K562 (cell line): ENCODE results near the gene JUND. TPM values are rescaled to one million over a fixed set of nuclear protein-coding genes. Genes with fewer than 3 reads are reported as not detected.

Source experiments
- ADNP ChIP-seq: fragments of 200-800 bp; sonication (Bioruptor generic); IDR thresholded peaks from 2 replicates; pipeline ENCODE4 v1.6.1; 2016; ENCODE audit warnings: missing genetic modification characterization, missing compliant biosample characterization
- BRF2 ChIP-seq: IDR thresholded peaks from 3 replicates; pipeline ENCODE4 v1.6.1; 2011; ENCODE audit warnings: borderline replicate concordance, mild to moderate bottlenecking; ENCODE audit not compliant: insufficient read length, insufficient read depth
- CAMTA2 ChIP-seq: fragments of 250-450 bp; sonication (Bioruptor Pico); conservative IDR thresholded peaks from 2 replicates; pipeline ENCODE4 v1.5.1; 2022
- CBX1 ChIP-seq: sonication (generic); IDR thresholded peaks from 2 replicates; pipeline ENCODE4 v1.6.1; 2016; ENCODE audit warnings: antibody characterized with exemption, low read depth, mild to moderate bottlenecking
- RREB1 ChIP-seq: fragments of 250-450 bp; sonication (Bioruptor Pico); IDR thresholded peaks from 2 replicates; pipeline ENCODE4 v1.4.0; 2020
- SRF ChIP-seq, 2 experiments: fragments of 250-450, 450-650 bp in 1 of 2; sonication (Bioruptor Pico) in 1 of 2; sonication (generic) in 1 of 2; formaldehyde crosslinking; IDR thresholded peaks; 2 replicates each; pipeline versions ENCODE4 v1.5.0 to v1.5.1; 2020 to 2022; ENCODE audit warnings: mild to moderate bottlenecking in 1 of 2, missing genetic modification reagents in 1 of 2
- ZBTB5 ChIP-seq: fragments of 450-650 bp; IDR thresholded peaks from 2 replicates; pipeline ENCODE4 v1.6.1; 2017; ENCODE audit warnings: antibody characterized with exemption
- ZNF407 ChIP-seq: fragments of 450-650 bp; IDR thresholded peaks from 2 replicates; pipeline ENCODE4 v1.6.1; 2016; ENCODE audit warnings: low read depth
- ZNF445 ChIP-seq: fragments of 250-450 bp; sonication (Bioruptor Pico); IDR thresholded peaks from 2 replicates; pipeline ENCODE4 v1.4.0; 2020; ENCODE audit warnings: low read depth, mild to moderate bottlenecking, moderate library complexity
- polyA plus RNA-seq, 8 experiments: library from polyadenylated mRNA; depleted of rRNA in 4 of 8; stranded (reverse) in 5 of 8; unstranded in 3 of 8; fragments of >200 nt; fragmentation: Nextera tagmentation in 2 of 8; fragmentation: Illumina TruSeq in 1 of 8; extraction: Ambion mirVana in 2 of 8; extraction: Trizol in 1 of 8; gene quantifications; 2 replicates each; pipeline versions ENCODE4 v1.2.1 to v1.2.3, GENCODE V29; 2011 to 2014; ENCODE audit warnings: inconsistent platforms in 1 of 8, missing spikeins in 1 of 8
- total RNA-seq, 7 experiments: library from RNA; depleted of rRNA in 6 of 7; stranded (reverse); fragments of >200 nt in 6 of 7; fragmentation: Illumina TruSeq in 2 of 7; extraction: Trizol in 2 of 7; gene quantifications; 2 replicates each; pipeline versions ENCODE4 v1.2.1 to v1.2.3, GENCODE V29; 2011 to 2021; ENCODE audit warnings: low replicate concordance in 1 of 7

The JUND gene
- total and polyA plus RNA-seq, 9 of the 15 experiments (the other 6 are each of a cell fraction or from before 2014, with no cell fraction given): 6.4 to 286 (median 42.3) TPM

- TF ChIP-seq ZNF407 (no peak), SRF (CRISPR knock-in tag; IDR thresholded peaks at IDR 0.05) (no peak), BRF2 (no peak), ZNF445 (CRISPR knock-in tag) (no peak), ADNP (no peak), CBX1 (no peak), ZBTB5 (no peak), CAMTA2 (CRISPR knock-in tag) (no peak), RREB1 (CRISPR knock-in tag) (no peak)
These were observed 18.5 kb downstream of the JUND start (continued) for GRCh38 chr19:18262917-18263316.
